Heart left ventricle (tissue), 13 donors: ENCODE measurements around the gene DENND6B.

ENCODE experiments used
- CTCF ChIP-seq, 12 donors: fragments of 200-600 bp; sonication (generic) in 4 of 12; IDR thresholded peaks; one replicate each; pipeline versions ENCODE4 v1.5.0 to v1.8.0; 2018 to 2022; ENCODE audit warnings: antibody characterized with exemption in 12 of 12, mild to moderate bottlenecking in 5 of 12
- POLR2A ChIP-seq, 2 donors: fragments of 450-650 bp; IDR thresholded peaks; one replicate each; pipeline ENCODE4 v1.6.1; 2017; ENCODE audit warnings: antibody characterized with exemption in 2 of 2, mild to moderate bottlenecking in 2 of 2, moderate library complexity in 2 of 2
- donor health status: ischemic (EF 13 %, LVEDD 7.1; RV severe dilation, severe dysfunction).
- donor health status: DM: no; HTN: yes; CAD: no.
- donor health status: DM: no; HTN: no; CAD: no.
- donor health status: ischemic (EF 25% LVEDD 6.9; RV normal size, moderate dysfunction).
- donor health status: ischemic (EF 25% LVEDD 5.7; RV mildly dilated, moderate dysfunction).
- donor health status: ischemic (EF 35%, LVEDD 5.7; RV mildly dilated, moderate dysfunction).
- donor health status: nonischemic (EF 11% LVEDD 7.7; RV severe dilation, severe dysfunction).
- donor health status: DM: yes; HTN: yes; CAD: no.
- donor health status: PGD.
- donor health status: ischemic (EF 29% LVEDD 5.4; RV normal size, mild dysfunction).
- donor health status: nonischemic (EF 23%, LVEDD 6.1; RV moderate dilation, normal function).

GRCh38 chr22:50299785-50300619 lies 26.8 kb downstream of the DENND6B start:
- TF ChIP-seq CTCF (IDR thresholded peaks at IDR 0.05): no peak
- no peak for TF ChIP-seq POLR2A (IDR thresholded peaks at IDR 0.05)
